Measurements from ENCODE around the gene LAMC1.

DNA sequence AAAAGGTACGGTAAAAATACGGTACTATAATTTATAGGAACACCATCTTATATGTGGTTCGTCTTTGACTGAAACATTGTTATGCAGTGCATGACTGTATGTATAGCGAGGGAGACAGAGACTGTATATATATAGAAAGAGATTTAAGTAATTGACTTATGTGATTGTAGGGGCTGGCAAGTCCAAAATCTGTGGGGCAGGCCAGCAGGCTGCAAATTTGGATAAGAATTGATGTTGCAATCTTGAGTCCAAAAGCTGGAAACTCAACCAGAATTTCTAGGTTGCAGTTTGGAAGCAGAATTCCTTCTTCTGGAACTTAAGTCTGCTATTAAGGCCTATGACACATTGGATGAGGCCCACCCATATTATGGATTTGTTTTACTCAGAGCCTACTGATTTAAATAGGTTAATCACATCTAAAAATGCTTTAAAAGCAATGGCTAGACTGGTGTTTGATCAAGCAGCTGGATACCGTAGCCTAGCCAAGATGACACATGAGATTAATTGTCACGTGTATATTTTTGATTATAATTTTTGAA lies 42.0 kb downstream of the LAMC1 start:
- no peak for TF ChIP-seq REST (tag by site-specific recombination; IDR thresholded peaks at IDR 0.05)
- no peak for TF ChIP-seq ZNF621 (tag by site-specific recombination; IDR thresholded peaks at IDR 0.05)
- TF ChIP-seq ZIC2 (tag by site-specific recombination; IDR thresholded peaks at IDR 0.05) = no peak
- TF ChIP-seq, protein P1, sequence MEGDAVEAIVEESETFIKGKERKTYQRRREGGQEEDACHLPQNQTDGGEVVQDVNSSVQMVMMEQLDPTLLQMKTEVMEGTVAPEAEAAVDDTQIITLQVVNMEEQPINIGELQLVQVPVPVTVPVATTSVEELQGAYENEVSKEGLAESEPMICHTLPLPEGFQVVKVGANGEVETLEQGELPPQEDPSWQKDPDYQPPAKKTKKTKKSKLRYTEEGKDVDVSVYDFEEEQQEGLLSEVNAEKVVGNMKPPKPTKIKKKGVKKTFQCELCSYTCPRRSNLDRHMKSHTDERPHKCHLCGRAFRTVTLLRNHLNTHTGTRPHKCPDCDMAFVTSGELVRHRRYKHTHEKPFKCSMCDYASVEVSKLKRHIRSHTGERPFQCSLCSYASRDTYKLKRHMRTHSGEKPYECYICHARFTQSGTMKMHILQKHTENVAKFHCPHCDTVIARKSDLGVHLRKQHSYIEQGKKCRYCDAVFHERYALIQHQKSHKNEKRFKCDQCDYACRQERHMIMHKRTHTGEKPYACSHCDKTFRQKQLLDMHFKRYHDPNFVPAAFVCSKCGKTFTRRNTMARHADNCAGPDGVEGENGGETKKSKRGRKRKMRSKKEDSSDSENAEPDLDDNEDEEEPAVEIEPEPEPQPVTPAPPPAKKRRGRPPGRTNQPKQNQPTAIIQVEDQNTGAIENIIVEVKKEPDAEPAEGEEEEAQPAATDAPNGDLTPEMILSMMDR (tag by site-specific recombination; IDR thresholded peaks at IDR 0.05) = no peak

Data from HEK293 (cell line).